ENCODE results near the gene KDM4C. TPM values are rescaled to one million over a fixed set of nuclear protein-coding genes. Genes with fewer than 3 reads are reported as not detected.

KDM4C gene
- total and polyA plus RNA-seq, 2 of the 13 experiments (the other 11 are each of a cell fraction or from before 2014, with no cell fraction given): 19.4 to 23.6 TPM

- TF ChIP-seq ZNF407 (CRISPR knock-in tag; IDR thresholded peaks at IDR 0.05; ENCODE audit: not compliant biosample characterization) (no peak), KDM5A (IDR thresholded peaks at IDR 0.05; ENCODE audit: borderline replicate concordance, low read length) (no peak), ZNF275 (CRISPR knock-in tag; IDR thresholded peaks at IDR 0.05; ENCODE audit: borderline replicate concordance) (no peak), EHMT2 (IDR thresholded peaks at IDR 0.05; ENCODE audit: borderline replicate concordance, low read depth, low read length) (no peak)
These were observed 340.3 kb downstream of the KDM4C start (continued) for GRCh38 chr9:7097785-7098752.
